SK-N-SH (cell line): ENCODE measurements around the gene COL23A1. TPM values are rescaled to one million over a fixed set of nuclear protein-coding genes. Genes with fewer than 3 reads are reported as not detected.

Experiments
- CTCF ChIA-PET: fragments of 300-600, 350-600 bp; formaldehyde crosslinking; extraction: SDS; loops from one replicate; lab custom pipeline; 2021; lab: Yijun Ruan, JAX
- POLR2A ChIA-PET: fragments of 350-600 bp; sonication (Branson Sonifier 250); formaldehyde crosslinking; extraction: SDS; loops from one replicate; lab custom pipeline; 2020; ENCODE audit warnings: antibody characterized with exemption, inconsistent platforms; lab: Yijun Ruan, JAX
- DNase-seq: peaks from one replicate; pipeline ENCODE4 v3.0.0; 2012
- H2AFZ ChIP-seq: fragments of 200-600 bp; sonication (generic); 2 replicates; pipeline ENCODE4 v1.8.1; 2016; ENCODE audit warnings: antibody characterized with exemption, mild to moderate bottlenecking, low read depth
- H3F3A ChIP-seq: fragments of 200-600 bp; sonication (generic); replicated peaks from 2 replicates; pipeline ENCODE3; 2016; ENCODE audit warnings: antibody characterized with exemption, mild to moderate bottlenecking; ENCODE audit not compliant: insufficient read depth
- H3K27ac ChIP-seq, 2 experiments: fragments of 200-500 bp in 1 of 2; fragments of 200-600 bp in 1 of 2; sonication (Bioruptor generic) in 1 of 2; sonication (generic), shearing (Covaris generic) in 1 of 2; 2 replicates each; pipeline versions ENCODE4 v1.5.1 to v1.6.1; 2014 to 2016; ENCODE audit warnings: low read depth in 2 of 2, inconsistent platforms in 1 of 2, low read length in 1 of 2, mild to moderate bottlenecking in 1 of 2, mixed read lengths in 1 of 2
- H3K27me3 ChIP-seq: fragments of 200-600 bp; sonication (generic), shearing (Covaris generic); 2 replicates; pipeline ENCODE4 v1.6.1; 2016; ENCODE audit warnings: mixed run types; ENCODE audit not compliant: insufficient read depth
- H3K36me3 ChIP-seq, 2 experiments: fragments of 200-500 bp in 1 of 2; fragments of 200-600 bp in 1 of 2; sonication (Bioruptor generic) in 1 of 2; sonication (generic) in 1 of 2; replicated peaks in 1 of 2; 2 replicates each; pipeline versions ENCODE3 to v1.5.1; 2014 to 2016; ENCODE audit warnings: low read length in 1 of 2, mild to moderate bottlenecking in 1 of 2; ENCODE audit not compliant: insufficient read depth in 2 of 2, control insufficient read depth in 1 of 2
- H3K4me1 ChIP-seq, 2 experiments: fragments of 200-500 bp in 1 of 2; fragments of 200-600 bp in 1 of 2; sonication (Bioruptor generic) in 1 of 2; sonication (generic), shearing (Covaris generic) in 1 of 2; 2 replicates each; pipeline versions ENCODE4 v1.5.1 to v1.6.1; 2014 to 2016; ENCODE audit warnings: low read depth in 1 of 2, low read length in 1 of 2, mixed run types in 1 of 2; ENCODE audit not compliant: insufficient read depth in 2 of 2, control insufficient read depth in 1 of 2
- H3K4me2 ChIP-seq: fragments of 200-600 bp; sonication (generic), shearing (Covaris generic); 2 replicates; pipeline ENCODE4 v1.6.1; 2017; ENCODE audit warnings: mixed run types
- H3K4me3 ChIP-seq, 2 experiments: fragments of 200-500 bp in 1 of 2; fragments of 200-600 bp in 1 of 2; sonication (Bioruptor generic) in 1 of 2; sonication (generic), shearing (Covaris generic) in 1 of 2; 2 replicates each; pipeline versions ENCODE4 v1.5.1 to v1.8.1; 2014 to 2016; ENCODE audit warnings: low read depth in 2 of 2, inconsistent platforms in 1 of 2, low read length in 1 of 2, mild to moderate bottlenecking in 1 of 2, mixed read lengths in 1 of 2, moderate library complexity in 1 of 2
- H3K79me2 ChIP-seq: fragments of 200-600 bp; sonication (generic); 2 replicates; pipeline ENCODE4 v1.8.1; 2017; ENCODE audit warnings: mild to moderate bottlenecking; ENCODE audit not compliant: insufficient read depth
- H3K9ac ChIP-seq: fragments of 200-600 bp; sonication (generic); 2 replicates; pipeline ENCODE4 v1.6.1; 2017; ENCODE audit warnings: mixed run types
- H3K9me2 ChIP-seq: fragments of 200-600 bp; sonication (generic); 2 replicates; pipeline ENCODE4 v1.6.1; 2017; ENCODE audit warnings: mixed run types
- H3K9me3 ChIP-seq: fragments of 200-600 bp; sonication (generic); 2 replicates; pipeline ENCODE4 v1.6.1; 2017; ENCODE audit warnings: mixed run types, mild to moderate bottlenecking, moderate library complexity
- H4K20me1 ChIP-seq: fragments of 200-600 bp; sonication (generic); 2 replicates; pipeline ENCODE4 v1.6.1; 2017; ENCODE audit warnings: mild to moderate bottlenecking, mixed run types; ENCODE audit not compliant: insufficient read depth
- CHD2 ChIP-seq: fragments of 150-350 bp; IDR thresholded peaks from 2 replicates; pipeline ENCODE4 v1.6.1; 2018; ENCODE audit warnings: low read length; ENCODE audit not compliant: partially characterized antibody
- ELF1 ChIP-seq: IDR thresholded peaks from 2 replicates; pipeline ENCODE4 v1.4.0; 2012
- EZH2phosphoT487 ChIP-seq: fragments of 200-600 bp; sonication (generic); IDR thresholded peaks from 2 replicates; pipeline ENCODE4 v1.6.1; 2017; ENCODE audit warnings: low read depth, mixed run types, mild to moderate bottlenecking, antibody characterized with exemption, moderate library complexity, borderline replicate concordance
- FOSL2 ChIP-seq: IDR thresholded peaks from 2 replicates; pipeline ENCODE4 v1.4.0; 2012; ENCODE audit warnings: low read depth, mild to moderate bottlenecking, moderate library complexity, borderline replicate concordance
- FOXM1 ChIP-seq: IDR thresholded peaks from 2 replicates; pipeline ENCODE4 v1.4.0; 2012; ENCODE audit warnings: low read depth, mild to moderate bottlenecking
- GABPA ChIP-seq: IDR thresholded peaks from 2 replicates; pipeline ENCODE4 v1.4.0; 2012; ENCODE audit warnings: low read depth, mild to moderate bottlenecking
- GATA2 ChIP-seq: sonication (generic); formaldehyde crosslinking; IDR thresholded peaks from 2 replicates; pipeline ENCODE4 v1.5.0; 2020; ENCODE audit warnings: mild to moderate bottlenecking, missing genetic modification reagents
- MEF2A ChIP-seq: IDR thresholded peaks from 2 replicates; pipeline ENCODE4 v1.4.0; 2012; ENCODE audit warnings: low read depth, borderline replicate concordance
- NFIC ChIP-seq: IDR thresholded peaks from 2 replicates; pipeline ENCODE4 v1.4.0; 2012; ENCODE audit warnings: borderline replicate concordance
- POLR2AphosphoS5 ChIP-seq: IDR thresholded peaks from 2 replicates; pipeline ENCODE4 v1.6.1; 2012; ENCODE audit warnings: low read depth, low read length
- RCOR1 ChIP-seq: fragments of 150-350 bp; IDR thresholded peaks from 2 replicates; pipeline ENCODE4 v1.6.1; 2017; ENCODE audit warnings: antibody characterized with exemption, low read length
- RFX5 ChIP-seq: IDR thresholded peaks from 2 replicates; pipeline ENCODE4 v1.6.1; 2012; ENCODE audit warnings: mild to moderate bottlenecking, improper control_type of control experiment, low read length
- TCF12 ChIP-seq: IDR thresholded peaks from 2 replicates; pipeline ENCODE4 v1.4.0; 2012
- ZBTB33 ChIP-seq: IDR thresholded peaks from 2 replicates; pipeline ENCODE4 v1.4.0; 2012; ENCODE audit warnings: low read depth, borderline replicate concordance
- WGBS: methylation state at CpG from one replicate; pipeline ENCODE4 v1.1.6; 2017; ENCODE audit warnings: low lambda C conversion rate; 5-methylcytosine and 5-hydroxymethylcytosine counted together
- polyA plus RNA-seq, 3 experiments: library from polyadenylated mRNA; depleted of rRNA; stranded (reverse); fragments of >200 nt; gene quantifications; 2 replicates each; pipeline ENCODE4 v1.2.3, GENCODE V29; 2012
- TF ChIP-seq, protein P1 (sequence below): fragments of 200-600 bp; sonication (generic); IDR thresholded peaks from 2 replicates; pipeline ENCODE4 v1.6.1; 2017; ENCODE audit warnings: antibody characterized with exemption, mild to moderate bottlenecking, moderate library complexity
- TF ChIP-seq, protein P2 (sequence below): IDR thresholded peaks from 2 replicates; pipeline ENCODE4 v1.4.0; 2012; ENCODE audit warnings: low read depth
- TF ChIP-seq, protein P3 (sequence below): IDR thresholded peaks from 2 replicates; pipeline ENCODE4 v1.4.0; 2012; ENCODE audit warnings: low read depth, borderline replicate concordance

Gene COL23A1
- polyA plus RNA-seq, 1 of the 3 experiments (the other 2 are of a cell fraction), result 0.10 TPM

- TF ChIP-seq, protein P1, sequence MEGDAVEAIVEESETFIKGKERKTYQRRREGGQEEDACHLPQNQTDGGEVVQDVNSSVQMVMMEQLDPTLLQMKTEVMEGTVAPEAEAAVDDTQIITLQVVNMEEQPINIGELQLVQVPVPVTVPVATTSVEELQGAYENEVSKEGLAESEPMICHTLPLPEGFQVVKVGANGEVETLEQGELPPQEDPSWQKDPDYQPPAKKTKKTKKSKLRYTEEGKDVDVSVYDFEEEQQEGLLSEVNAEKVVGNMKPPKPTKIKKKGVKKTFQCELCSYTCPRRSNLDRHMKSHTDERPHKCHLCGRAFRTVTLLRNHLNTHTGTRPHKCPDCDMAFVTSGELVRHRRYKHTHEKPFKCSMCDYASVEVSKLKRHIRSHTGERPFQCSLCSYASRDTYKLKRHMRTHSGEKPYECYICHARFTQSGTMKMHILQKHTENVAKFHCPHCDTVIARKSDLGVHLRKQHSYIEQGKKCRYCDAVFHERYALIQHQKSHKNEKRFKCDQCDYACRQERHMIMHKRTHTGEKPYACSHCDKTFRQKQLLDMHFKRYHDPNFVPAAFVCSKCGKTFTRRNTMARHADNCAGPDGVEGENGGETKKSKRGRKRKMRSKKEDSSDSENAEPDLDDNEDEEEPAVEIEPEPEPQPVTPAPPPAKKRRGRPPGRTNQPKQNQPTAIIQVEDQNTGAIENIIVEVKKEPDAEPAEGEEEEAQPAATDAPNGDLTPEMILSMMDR, result no peak
- TF ChIP-seq FOXM1 (no peak), CHD2 (peak; percentile 90), RCOR1 (no peak; the same call in 1 of the 2 replicates), FOSL2 (no peak), POLR2AphosphoS5 (peak; percentile 100), MEF2A (no peak), GATA2 (CRISPR knock-in tag) (no peak), NFIC (no peak)
- TF ChIP-seq, protein P2, sequence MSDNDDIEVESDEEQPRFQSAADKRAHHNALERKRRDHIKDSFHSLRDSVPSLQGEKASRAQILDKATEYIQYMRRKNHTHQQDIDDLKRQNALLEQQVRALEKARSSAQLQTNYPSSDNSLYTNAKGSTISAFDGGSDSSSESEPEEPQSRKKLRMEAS, result peak; percentile 87
- TF ChIP-seq, protein P3, sequence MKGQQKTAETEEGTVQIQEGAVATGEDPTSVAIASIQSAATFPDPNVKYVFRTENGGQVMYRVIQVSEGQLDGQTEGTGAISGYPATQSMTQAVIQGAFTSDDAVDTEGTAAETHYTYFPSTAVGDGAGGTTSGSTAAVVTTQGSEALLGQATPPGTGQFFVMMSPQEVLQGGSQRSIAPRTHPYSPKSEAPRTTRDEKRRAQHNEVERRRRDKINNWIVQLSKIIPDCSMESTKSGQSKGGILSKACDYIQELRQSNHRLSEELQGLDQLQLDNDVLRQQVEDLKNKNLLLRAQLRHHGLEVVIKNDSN, result no peak
Observed at GRCh38 chr5:178204182-178204934, 385.8 kb downstream of the COL23A1 start, which contains the start of gene HNRNPAB (continued).

- 42% methylated on average over 28 of the region's 30 CpGs for whole genome bisulfite sequencing
- H3K9me2 ChIP-seq, result no peaks in the 10 kb centered on the region
- CTCF ChIA-PET, result interaction anchor here (1.3 kb wide), 1 partner anchor 31 kb away, joined by 5 read pairs; no protein-coding TSS in a partner anchor
- peak overlapping the region; percentile 62 to 70 for H3K27ac ChIP-seq
- POLR2A ChIA-PET, result interaction anchor here (0.8 to 1.7 kb wide), 12 partner anchors 8 to 856 kb away, joined by 3 to 12 read pairs (median 4); partner anchors contain the start of genes GMCL2, NHP2, PHYKPL and ZNF354C
- H3K27me3 ChIP-seq, result no peaks in the 10 kb centered on the region
- peaks cover 3% of the 10 kb centered on the region for H3F3A ChIP-seq
- peaks cover 35% of the 10 kb centered on the region for H4K20me1 ChIP-seq
- peaks cover 27 to 30% of the 10 kb centered on the region in 2 experiments for H3K36me3 ChIP-seq
- H3K9ac ChIP-seq, result peak overlapping the region; percentile 95
- no peaks in the 10 kb centered on the region for H3K9me3 ChIP-seq
- H2AFZ ChIP-seq, result peak overlapping the region; percentile 91; the same call in 1 of the 2 replicates
- peak overlapping the region; percentile 95 for H3K4me2 ChIP-seq
- no peak for DNase-seq
- H3K4me1 ChIP-seq, result peaks cover 14 to 19% of the 10 kb centered on the region in 2 experiments
- no peak for TF ChIP-seq ELF1
- no peak for TF ChIP-seq ZBTB33
- TF ChIP-seq, protein P1, result no peak
- TF ChIP-seq GABPA, result no peak
- TF ChIP-seq RFX5, result no peak
- no peak for TF ChIP-seq TCF12
- TF ChIP-seq, protein P2, result no peak
- no peak for TF ChIP-seq CHD2
- TF ChIP-seq, protein P3, result no peak
- TF ChIP-seq EZH2phosphoT487, result no peak
- H3K4me3 ChIP-seq, result peak overlapping the region; percentile 84 to 90
- H3K79me2 ChIP-seq, result peaks cover 53% of the 10 kb centered on the region
Observed at GRCh38 chr5:178203670-178204181, 386.5 kb downstream of the COL23A1 start.
